SK-N-SH (cell line): ENCODE data around the gene RNF40. TPM values are rescaled to one million over a fixed set of nuclear protein-coding genes. Genes with fewer than 3 reads are reported as not detected.

Source experiments
- CTCF ChIA-PET: fragments of 300-600, 350-600 bp; formaldehyde crosslinking; extraction: SDS; loops from one replicate; lab custom pipeline; 2021; lab: Yijun Ruan, JAX
- POLR2A ChIA-PET: fragments of 350-600 bp; sonication (Branson Sonifier 250); formaldehyde crosslinking; extraction: SDS; loops from one replicate; lab custom pipeline; 2020; ENCODE audit warnings: antibody characterized with exemption, inconsistent platforms; lab: Yijun Ruan, JAX
- DNase-seq: peaks from one replicate; pipeline ENCODE4 v3.0.0; 2012
- H2AFZ ChIP-seq: fragments of 200-600 bp; sonication (generic); 2 replicates; pipeline ENCODE4 v1.8.1; 2016; ENCODE audit warnings: antibody characterized with exemption, mild to moderate bottlenecking, low read depth
- H3F3A ChIP-seq: fragments of 200-600 bp; sonication (generic); replicated peaks from 2 replicates; pipeline ENCODE3; 2016; ENCODE audit warnings: antibody characterized with exemption, mild to moderate bottlenecking; ENCODE audit not compliant: insufficient read depth
- H3K27ac ChIP-seq, 2 experiments: fragments of 200-500 bp in 1 of 2; fragments of 200-600 bp in 1 of 2; sonication (Bioruptor generic) in 1 of 2; sonication (generic), shearing (Covaris generic) in 1 of 2; 2 replicates each; pipeline versions ENCODE4 v1.5.1 to v1.6.1; 2014 to 2016; ENCODE audit warnings: low read depth in 2 of 2, inconsistent platforms in 1 of 2, low read length in 1 of 2, mild to moderate bottlenecking in 1 of 2, mixed read lengths in 1 of 2
- H3K27me3 ChIP-seq: fragments of 200-600 bp; sonication (generic), shearing (Covaris generic); 2 replicates; pipeline ENCODE4 v1.6.1; 2016; ENCODE audit warnings: mixed run types; ENCODE audit not compliant: insufficient read depth
- H3K36me3 ChIP-seq, 2 experiments: fragments of 200-500 bp in 1 of 2; fragments of 200-600 bp in 1 of 2; sonication (Bioruptor generic) in 1 of 2; sonication (generic) in 1 of 2; replicated peaks in 1 of 2; 2 replicates each; pipeline versions ENCODE3 to v1.5.1; 2014 to 2016; ENCODE audit warnings: low read length in 1 of 2, mild to moderate bottlenecking in 1 of 2; ENCODE audit not compliant: insufficient read depth in 2 of 2, control insufficient read depth in 1 of 2
- H3K4me1 ChIP-seq, 2 experiments: fragments of 200-500 bp in 1 of 2; fragments of 200-600 bp in 1 of 2; sonication (Bioruptor generic) in 1 of 2; sonication (generic), shearing (Covaris generic) in 1 of 2; 2 replicates each; pipeline versions ENCODE4 v1.5.1 to v1.6.1; 2014 to 2016; ENCODE audit warnings: low read depth in 1 of 2, low read length in 1 of 2, mixed run types in 1 of 2; ENCODE audit not compliant: insufficient read depth in 2 of 2, control insufficient read depth in 1 of 2
- H3K4me2 ChIP-seq: fragments of 200-600 bp; sonication (generic), shearing (Covaris generic); 2 replicates; pipeline ENCODE4 v1.6.1; 2017; ENCODE audit warnings: mixed run types
- H3K4me3 ChIP-seq, 2 experiments: fragments of 200-500 bp in 1 of 2; fragments of 200-600 bp in 1 of 2; sonication (Bioruptor generic) in 1 of 2; sonication (generic), shearing (Covaris generic) in 1 of 2; 2 replicates each; pipeline versions ENCODE4 v1.5.1 to v1.8.1; 2014 to 2016; ENCODE audit warnings: low read depth in 2 of 2, inconsistent platforms in 1 of 2, low read length in 1 of 2, mild to moderate bottlenecking in 1 of 2, mixed read lengths in 1 of 2, moderate library complexity in 1 of 2
- H3K79me2 ChIP-seq: fragments of 200-600 bp; sonication (generic); 2 replicates; pipeline ENCODE4 v1.8.1; 2017; ENCODE audit warnings: mild to moderate bottlenecking; ENCODE audit not compliant: insufficient read depth
- H3K9ac ChIP-seq: fragments of 200-600 bp; sonication (generic); 2 replicates; pipeline ENCODE4 v1.6.1; 2017; ENCODE audit warnings: mixed run types
- H3K9me2 ChIP-seq: fragments of 200-600 bp; sonication (generic); 2 replicates; pipeline ENCODE4 v1.6.1; 2017; ENCODE audit warnings: mixed run types
- H3K9me3 ChIP-seq: fragments of 200-600 bp; sonication (generic); 2 replicates; pipeline ENCODE4 v1.6.1; 2017; ENCODE audit warnings: mixed run types, mild to moderate bottlenecking, moderate library complexity
- H4K20me1 ChIP-seq: fragments of 200-600 bp; sonication (generic); 2 replicates; pipeline ENCODE4 v1.6.1; 2017; ENCODE audit warnings: mild to moderate bottlenecking, mixed run types; ENCODE audit not compliant: insufficient read depth
- CHD2 ChIP-seq: fragments of 150-350 bp; IDR thresholded peaks from 2 replicates; pipeline ENCODE4 v1.6.1; 2018; ENCODE audit warnings: low read length; ENCODE audit not compliant: partially characterized antibody
- ELF1 ChIP-seq: IDR thresholded peaks from 2 replicates; pipeline ENCODE4 v1.4.0; 2012
- FOXJ3 ChIP-seq: sonication (generic); formaldehyde crosslinking; IDR thresholded peaks from 2 replicates; pipeline ENCODE4 v1.5.1; 2020; ENCODE audit warnings: mild to moderate bottlenecking, missing genetic modification reagents
- GABPA ChIP-seq: IDR thresholded peaks from 2 replicates; pipeline ENCODE4 v1.4.0; 2012; ENCODE audit warnings: low read depth, mild to moderate bottlenecking
- GATA2 ChIP-seq: sonication (generic); formaldehyde crosslinking; IDR thresholded peaks from 2 replicates; pipeline ENCODE4 v1.5.0; 2020; ENCODE audit warnings: mild to moderate bottlenecking, missing genetic modification reagents
- IRF3 ChIP-seq: fragments of 150-350 bp; IDR thresholded peaks from 2 replicates; pipeline ENCODE4 v1.6.1; 2016; ENCODE audit warnings: mild to moderate bottlenecking, low read depth, low read length
- MAX ChIP-seq: IDR thresholded peaks from 2 replicates; pipeline ENCODE4 v1.4.0; 2012; ENCODE audit warnings: low read depth
- MEF2A ChIP-seq: IDR thresholded peaks from 2 replicates; pipeline ENCODE4 v1.4.0; 2012; ENCODE audit warnings: low read depth, borderline replicate concordance
- MXI1 ChIP-seq: IDR thresholded peaks from 2 replicates; pipeline ENCODE4 v1.6.1; 2012; ENCODE audit warnings: mild to moderate bottlenecking, low read depth, low read length, improper control_type of control experiment
- NRF1 ChIP-seq: IDR thresholded peaks from 2 replicates; pipeline ENCODE4 v1.6.1; 2012; ENCODE audit warnings: low read depth, mild to moderate bottlenecking, low read length
- PBX3 ChIP-seq: IDR thresholded peaks from 2 replicates; pipeline ENCODE4; 2012
- POLR2AphosphoS5 ChIP-seq: IDR thresholded peaks from 2 replicates; pipeline ENCODE4 v1.6.1; 2012; ENCODE audit warnings: low read depth, low read length
- REST ChIP-seq: IDR thresholded peaks from 2 replicates; pipeline ENCODE4 v1.6.1; 2012; ENCODE audit warnings: mild to moderate bottlenecking, low read depth, low read length, moderate library complexity
- RFX5 ChIP-seq: IDR thresholded peaks from 2 replicates; pipeline ENCODE4 v1.6.1; 2012; ENCODE audit warnings: mild to moderate bottlenecking, improper control_type of control experiment, low read length
- TAF1 ChIP-seq: IDR thresholded peaks from 2 replicates; pipeline ENCODE4 v1.6.1; 2012; ENCODE audit warnings: low read depth, mild to moderate bottlenecking, low read length, moderate library complexity, borderline replicate concordance
- USF1 ChIP-seq: IDR thresholded peaks from 2 replicates; pipeline ENCODE4 v1.4.0; 2012; ENCODE audit warnings: low read depth, borderline replicate concordance
- USF2 ChIP-seq: fragments of 150-350 bp; IDR thresholded peaks from 2 replicates; pipeline ENCODE4 v1.6.1; 2017; ENCODE audit warnings: antibody characterized with exemption, low read length, low read depth, borderline replicate concordance
- YY1 ChIP-seq: IDR thresholded peaks from 2 replicates; pipeline ENCODE4 v1.4.0; 2012; ENCODE audit warnings: low read depth, mild to moderate bottlenecking
- ZBTB33 ChIP-seq: IDR thresholded peaks from 2 replicates; pipeline ENCODE4 v1.4.0; 2012; ENCODE audit warnings: low read depth, borderline replicate concordance
- WGBS: methylation state at CpG from one replicate; pipeline ENCODE4 v1.1.6; 2017; ENCODE audit warnings: low lambda C conversion rate; 5-methylcytosine and 5-hydroxymethylcytosine counted together
- polyA plus RNA-seq, 3 experiments: library from polyadenylated mRNA; depleted of rRNA; stranded (reverse); fragments of >200 nt; gene quantifications; 2 replicates each; pipeline ENCODE4 v1.2.3, GENCODE V29; 2012

The RNF40 gene
- polyA plus RNA-seq, 1 of the 3 experiments (the other 2 are of a cell fraction) = 49.8 TPM

- peak; percentile 97 for DNase-seq
- H3K4me3 ChIP-seq = peak within 1 kb of the TSS; percentile 82 to 86
- peaks cover 44% of the 10 kb centered on the region for H3K79me2 ChIP-seq
- peak within 1 kb of the TSS; percentile 98 for H2AFZ ChIP-seq
- ChIA-PET POLR2A (interaction anchor here (0.6 to 4.1 kb wide), 7 partner anchors 12 to 89 kb away, joined by 3 to 128 read pairs (median 5); no protein-coding TSS in a partner anchor), CTCF (interaction anchor here (0.6 to 2.0 kb wide), 4 partner anchors 19 to 88 kb away, joined by 3 to 19 read pairs (median 4); no protein-coding TSS in a partner anchor)
- H4K20me1 ChIP-seq = no peaks in the 10 kb centered on the region
- H3K9ac ChIP-seq = peak within 1 kb of the TSS; percentile 96
- peaks cover 6 to 17% of the 10 kb centered on the region in 2 experiments; a peak in 2 of 4 replicates for H3K4me1 ChIP-seq
- no peaks in the 10 kb centered on the region for H3K27me3 ChIP-seq
- TF ChIP-seq POLR2AphosphoS5 (peak; percentile 55), IRF3 (no peak), USF1 (no peak), MXI1 (peak; percentile 36; the same call in 1 of the 2 replicates), USF2 (no peak), CHD2 (no peak), YY1 (peak; percentile 32; the same call in 1 of the 2 replicates), ZBTB33 (no peak), MAX (peak; percentile 56; the same call in 1 of the 2 replicates), REST (0 out of 2 replicates have a peak, but pooled peaks have one; percentile 6), ELF1 (peak; percentile 86), PBX3 (no peak), RFX5 (no peak), GABPA (peak; percentile 86), MEF2A (no peak), NRF1 (no peak), FOXJ3 (no peak), GATA2 (CRISPR knock-in tag) (no peak), TAF1 (peak; percentile 96)
- H3K9me3 ChIP-seq = no peaks in the 10 kb centered on the region
- WGBS = 6% methylated on average over 17 of the region's 37 CpGs
- peak within 1 kb of the TSS; percentile 63 to 92 for H3K27ac ChIP-seq
- H3K36me3 ChIP-seq = peaks cover 0 to 28% of the 10 kb centered on the region in 2 experiments
- peak within 1 kb of the TSS; percentile 100 for H3K4me2 ChIP-seq
- H3K9me2 ChIP-seq = no peaks in the 10 kb centered on the region
- H3F3A ChIP-seq = no peaks in the 10 kb centered on the region
These were observed 25.0 kb downstream of the RNF40 start, which contains the start of gene ZNF629 for GRCh38 chr16:30786936-30787612. TSS of gene ZNF629 (minus strand) at chr16:30787205. CDS start at chr16:30784482, 2,723 bp downstream.
